ENCODE results near the gene ZNF407. TPM values are rescaled to one million over a fixed set of nuclear protein-coding genes. Genes with fewer than 3 reads are reported as not detected.

ZNF407 gene
- total and polyA plus RNA-seq, 10 donors: 2.0 to 41.0 (median 26.3) TPM

- intact Hi-C loops (cut with DNase I; ENCODE audit: low total_unique reads): no loop called here
- DNase-seq: no peak
These were observed 456.9 kb downstream of the ZNF407 start for GRCh38 chr18:75054611-75055010.

GRCh38 chr18:75057169-75057960 is 459.7 kb downstream of the ZNF407 start:
- TF ChIP-seq POLR2AphosphoS5 (IDR thresholded peaks at IDR 0.05) (no peak), CTCF (IDR thresholded peaks at IDR 0.05 in 8 of 11, conservative IDR thresholded peaks at IDR 0.05 in 3 of 11) (no peak), POLR2A (IDR thresholded peaks at IDR 0.05) (no peak)
- Histone ChIP-seq H3K36me3 (peaks cover 0 to 28% (median 0%) of the 10 kb centered on the region in 6 donors), H3K27ac (no peak overlapping the region), H3K4me1 (no peaks in the 10 kb centered on the region), H3K27me3 (replicated peaks in 1 of 7) (no peaks in the 10 kb centered on the region), H3K4me3 (no peak overlapping the region), H3K9me3 (no peaks in the 10 kb centered on the region)
- intact Hi-C loops (cut with DNase I; ENCODE audit: low total_unique reads): no loop called here
- no peak for DNase-seq
- WGBS, 5 donors: 90 to 96% (median 93%) methylated on average over 10 of the region's 10 CpGs

More at GRCh38 chr18:75054611-75055010, 456.9 kb downstream of the ZNF407 start:
- H3K27ac ChIP-seq: no peak overlapping the region
- TF ChIP-seq POLR2AphosphoS5 (IDR thresholded peaks at IDR 0.05): no peak
- H3K4me3 ChIP-seq: no peak overlapping the region
- H3K9me3 ChIP-seq: no peaks in the 10 kb centered on the region
- no peaks in the 10 kb centered on the region for H3K27me3 ChIP-seq (replicated peaks in 1 of 7)
- peaks cover 0 to 20% (median 0%) of the 10 kb centered on the region in 6 donors for H3K36me3 ChIP-seq
- 95 to 100% (median 98%) methylated on average over 5 of the region's 5 CpGs for WGBS, 5 donors
- H3K4me1 ChIP-seq: no peaks in the 10 kb centered on the region

- DNase-seq: no peak
- Histone ChIP-seq H3K36me3 (peaks cover 5 to 45% (median 22%) of the 10 kb centered on the region in 6 donors), H3K4me3 (no peak overlapping the region), H3K4me1 (no peaks in the 10 kb centered on the region), H3K9me3 (no peaks in the 10 kb centered on the region), H3K27me3 (replicated peaks in 1 of 7) (no peaks in the 10 kb centered on the region), H3K27ac (no peak overlapping the region)
- TF ChIP-seq POLR2AphosphoS5 (IDR thresholded peaks at IDR 0.05) (no peak), CTCF (IDR thresholded peaks at IDR 0.05 in 8 of 11, conservative IDR thresholded peaks at IDR 0.05 in 3 of 11) (no peak), POLR2A (IDR thresholded peaks at IDR 0.05) (no peak)
- WGBS, 5 donors: 94 to 96% (median 96%) methylated on average over 20 to 21 of the region's 21 CpGs
- intact Hi-C loops (cut with DNase I; ENCODE audit: low total_unique reads): no loop called here
These were observed 462.5 kb downstream of the ZNF407 start for GRCh38 chr18:75060185-75060584.

GRCh38 chr18:75062297-75062886 is 464.7 kb downstream of the ZNF407 start:
- H3K4me1 ChIP-seq: no peaks in the 10 kb centered on the region
- H3K36me3 ChIP-seq: peaks cover 5 to 53% (median 22%) of the 10 kb centered on the region in 6 donors
- no peaks in the 10 kb centered on the region for H3K9me3 ChIP-seq
- no peak for DNase-seq
- WGBS, 5 donors: 94 to 98% (median 96%) methylated on average over 16 of the region's 16 CpGs
- H3K4me3 ChIP-seq: no peak overlapping the region
- H3K27me3 ChIP-seq (replicated peaks in 1 of 7): no peaks in the 10 kb centered on the region
- intact Hi-C loops (cut with DNase I; ENCODE audit: low total_unique reads): no loop called here
- TF ChIP-seq CTCF (IDR thresholded peaks at IDR 0.05 in 8 of 11, conservative IDR thresholded peaks at IDR 0.05 in 3 of 11): no peak
- TF ChIP-seq POLR2AphosphoS5 (IDR thresholded peaks at IDR 0.05): no peak
- no peak overlapping the region for H3K27ac ChIP-seq
